Liver (tissue), 3 donors: ENCODE results near the gene SEPHS2.

Experiments
- CTCF ChIP-seq: fragments of 150-350 bp; IDR thresholded peaks from 2 replicates; pipeline ENCODE4 v1.5.1; 2017; ENCODE audit warnings: improper control_type of control experiment, low read depth, low read length; ENCODE audit not compliant: missing input control
- EGR1 ChIP-seq, 2 donors: IDR thresholded peaks; 2 replicates each; pipeline ENCODE4 v1.6.1; 2016 to 2018; ENCODE audit warnings: antibody characterized with exemption in 2 of 2, low read depth in 2 of 2
- FOXA1 ChIP-seq: IDR thresholded peaks from 2 replicates; pipeline ENCODE4 v1.6.1; 2016; ENCODE audit warnings: antibody characterized with exemption
- HNF4A ChIP-seq, 2 donors: conservative IDR thresholded peaks; 2 replicates each; pipeline ENCODE4 v1.6.1; 2016; ENCODE audit warnings: antibody characterized with exemption in 2 of 2, mild to moderate bottlenecking in 2 of 2
- RAD21 ChIP-seq, 2 donors: IDR thresholded peaks; 2 replicates each; pipeline ENCODE4 v1.6.1; 2016; ENCODE audit warnings: antibody characterized with exemption in 2 of 2, mild to moderate bottlenecking in 2 of 2
- REST ChIP-seq: IDR thresholded peaks from 2 replicates; pipeline ENCODE4 v1.6.1; 2016; ENCODE audit warnings: antibody characterized with exemption, mild to moderate bottlenecking
- RXRA ChIP-seq, 2 donors: IDR thresholded peaks; 2 replicates each; pipeline ENCODE4 v1.6.1; 2017 to 2018; ENCODE audit warnings: antibody characterized with exemption in 2 of 2, mild to moderate bottlenecking in 1 of 2
- TAF1 ChIP-seq: conservative IDR thresholded peaks from 2 replicates; pipeline ENCODE4 v1.6.1; 2016; ENCODE audit warnings: antibody characterized with exemption, mild to moderate bottlenecking
- YY1 ChIP-seq: IDR thresholded peaks from 2 replicates; pipeline ENCODE4 v1.6.1; 2016; ENCODE audit warnings: antibody characterized with exemption, mild to moderate bottlenecking
- ZBTB33 ChIP-seq: IDR thresholded peaks from 2 replicates; pipeline ENCODE4 v1.6.1; 2016; ENCODE audit warnings: antibody characterized with exemption
- TF ChIP-seq, protein P1 (sequence below): IDR thresholded peaks from 2 replicates; pipeline ENCODE4 v1.6.1; 2016; ENCODE audit warnings: antibody characterized with exemption
- TF ChIP-seq, protein P2 (sequence below): IDR thresholded peaks from 2 replicates; pipeline ENCODE4 v1.6.1; 2016; ENCODE audit warnings: antibody characterized with exemption
- donor health status: healthy.
- donor health status: healthy.

GRCh38 chr16:30398661-30399434 lies 46.8 kb downstream of the SEPHS2 start:
- no peak for TF ChIP-seq CTCF
- no peak for TF ChIP-seq EGR1 (IDR thresholded peaks at IDR 0.05; ENCODE audit: low read depth in 2 of 2)
- no peak for TF ChIP-seq ZBTB33
- TF ChIP-seq, protein P1, sequence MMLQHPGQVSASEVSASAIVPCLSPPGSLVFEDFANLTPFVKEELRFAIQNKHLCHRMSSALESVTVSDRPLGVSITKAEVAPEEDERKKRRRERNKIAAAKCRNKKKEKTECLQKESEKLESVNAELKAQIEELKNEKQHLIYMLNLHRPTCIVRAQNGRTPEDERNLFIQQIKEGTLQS = no peak
- TF ChIP-seq RXRA (IDR thresholded peaks at IDR 0.05) = no peak
- no peak for TF ChIP-seq RAD21 (IDR thresholded peaks at IDR 0.05)
- TF ChIP-seq HNF4A (conservative IDR thresholded peaks at IDR 0.05) = no peak
- TF ChIP-seq YY1 = no peak
- TF ChIP-seq, protein P2, sequence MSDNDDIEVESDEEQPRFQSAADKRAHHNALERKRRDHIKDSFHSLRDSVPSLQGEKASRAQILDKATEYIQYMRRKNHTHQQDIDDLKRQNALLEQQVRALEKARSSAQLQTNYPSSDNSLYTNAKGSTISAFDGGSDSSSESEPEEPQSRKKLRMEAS = no peak
- TF ChIP-seq REST = no peak
- TF ChIP-seq TAF1 = no peak
- no peak for TF ChIP-seq FOXA1
